Measurements from ENCODE around the gene LCN2. TPM values are rescaled to one million over a fixed set of nuclear protein-coding genes. Genes with fewer than 3 reads are reported as not detected.
A peak's percentile ranks its signal among the peaks of the same experiment; 100 is the strongest.

The LCN2 gene
- total RNA-seq, 1 experiment from 2014 or later, result 1.3 TPM

- H3K36me3 Mint-ChIP-seq, result no peaks in the 10 kb centered on the region
- TF ChIP-seq NFYB (CRISPR knock-in tag; conservative IDR thresholded peaks at IDR 0.05; ENCODE audit: low read depth), result no peak
- TF ChIP-seq GTF2I (CRISPR knock-in tag; conservative IDR thresholded peaks at IDR 0.05), result no peak
- TF ChIP-seq, protein P1, sequence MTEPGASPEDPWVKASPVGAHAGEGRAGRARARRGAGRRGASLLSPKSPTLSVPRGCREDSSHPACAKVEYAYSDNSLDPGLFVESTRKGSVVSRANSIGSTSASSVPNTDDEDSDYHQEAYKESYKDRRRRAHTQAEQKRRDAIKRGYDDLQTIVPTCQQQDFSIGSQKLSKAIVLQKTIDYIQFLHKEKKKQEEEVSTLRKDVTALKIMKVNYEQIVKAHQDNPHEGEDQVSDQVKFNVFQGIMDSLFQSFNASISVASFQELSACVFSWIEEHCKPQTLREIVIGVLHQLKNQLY (CRISPR knock-in tag; IDR thresholded peaks at IDR 0.05), result no peak
- TF ChIP-seq NR1H2 (CRISPR knock-in tag; IDR thresholded peaks at IDR 0.05), result no peak
- no peak for TF ChIP-seq SOX15 (CRISPR knock-in tag; IDR thresholded peaks at IDR 0.05)
- TF ChIP-seq FOXP1 (CRISPR knock-in tag; IDR thresholded peaks at IDR 0.05; ENCODE audit: borderline replicate concordance), result no peak
- no peak for ATAC-seq
Measured at GRCh38 chr9:128202648-128203023, 53.4 kb downstream of the LCN2 start.

More at GRCh38 chr9:128202648-128203023, 53.4 kb downstream of the LCN2 start:
- no peak for DNase-seq (ENCODE audit: low spot score)
- no peaks in the 10 kb centered on the region for H3K9me3 Mint-ChIP-seq
- H3K4me1 Mint-ChIP-seq, result peaks cover 24% of the 10 kb centered on the region
- CTCF ChIA-PET, result interaction anchor here (1.5 kb wide), 1 partner anchor 52 kb away, joined by 3 read pairs; no protein-coding TSS in a partner anchor
- H3K4me3 Mint-ChIP-seq, result peak overlapping the region; percentile 69
- no peaks in the 10 kb centered on the region; the same call in 1 of the 2 replicates for H3K27me3 Mint-ChIP-seq (ENCODE audit: low read depth)
- H3K27ac Mint-ChIP-seq, result peak overlapping the region; percentile 3; the same call in 1 of the 2 replicates
- POLR2A ChIA-PET, result no interaction called here

Other genes with a start within 250 kb of the LCN2 start
- gene ST6GALNAC6, start 249.8 kb upstream of the LCN2 start, total RNA-seq (2021), result 45.1 to 47.5 TPM (median 45.3 TPM) in 3 replicates
- gene ST6GALNAC4, start 232.4 kb upstream of the LCN2 start, total RNA-seq (2021), result 25.1 to 25.7 TPM (median 25.4 TPM) in 3 replicates
- gene PIP5KL1, start 218.7 kb upstream of the LCN2 start, total RNA-seq (2021), result 15.8 to 20.2 TPM (median 16.8 TPM) in 3 replicates
- 53.3 to 58.2 TPM (median 56.1 TPM) in 3 replicates for gene DPM2, start 211.6 kb upstream of the LCN2 start, total RNA-seq (2021)
- gene EEIG1, start 168.5 kb upstream of the LCN2 start, total RNA-seq (2021), result 42.2 to 66.4 TPM (median 51.3 TPM) in 3 replicates
- gene NAIF1, start 82.1 kb upstream of the LCN2 start, total RNA-seq (2021), result 11.9 to 13.4 TPM (median 12.4 TPM) in 3 replicates
- 15.2 to 17.4 TPM (median 15.2 TPM) in 3 replicates for gene SLC25A25, start 81.2 kb upstream of the LCN2 start, total RNA-seq (2021)
- gene PTGES2, start 21.7 kb upstream of the LCN2 start, total RNA-seq (2021), result 96.2 to 118 TPM (median 98.4 TPM) in 3 replicates
- 77.1 to 86.9 TPM (median 86.6 TPM) in 3 replicates for gene BBLN, start 10.8 kb downstream of the LCN2 start, total RNA-seq (2021)
- gene CIZ1, start 42.1 kb downstream of the LCN2 start, total RNA-seq (2021), result 86.1 to 90.6 TPM (median 90.2 TPM) in 3 replicates
- 79.0 to 105 TPM (median 92.4 TPM) in 3 replicates for gene DNM1, start 53.9 kb downstream of the LCN2 start, total RNA-seq (2021)
- gene GOLGA2, start 126.6 kb downstream of the LCN2 start, total RNA-seq (2021), result 54.7 to 66.3 TPM (median 58.8 TPM) in 3 replicates
- gene SWI5, start 126.8 kb downstream of the LCN2 start, total RNA-seq (2021), result 26.2 to 32.0 TPM (median 31.7 TPM) in 3 replicates
- 33.1 to 35.0 TPM (median 33.2 TPM) in 3 replicates for gene TRUB2, start 173.0 kb downstream of the LCN2 start, total RNA-seq (2021)
- gene COQ4, start 173.4 kb downstream of the LCN2 start, total RNA-seq (2021), result 31.3 to 45.3 TPM (median 33.6 TPM) in 3 replicates
- 20.8 to 23.8 TPM (median 21.2 TPM) in 3 replicates for gene SLC27A4, start 191.1 kb downstream of the LCN2 start, total RNA-seq (2021)
- gene URM1, start 221.9 kb downstream of the LCN2 start, total RNA-seq (2021), result 52.0 to 67.9 TPM (median 54.3 TPM) in 3 replicates

All from WTC11 (cell line).